ENCODE results near the gene INCENP. TPM values are rescaled to one million over a fixed set of nuclear protein-coding genes. Genes with fewer than 3 reads are reported as not detected.

INCENP gene
- polyA plus RNA-seq, 1 of the 3 experiments (the other 2 are of a cell fraction): 20.1 TPM

DNA sequence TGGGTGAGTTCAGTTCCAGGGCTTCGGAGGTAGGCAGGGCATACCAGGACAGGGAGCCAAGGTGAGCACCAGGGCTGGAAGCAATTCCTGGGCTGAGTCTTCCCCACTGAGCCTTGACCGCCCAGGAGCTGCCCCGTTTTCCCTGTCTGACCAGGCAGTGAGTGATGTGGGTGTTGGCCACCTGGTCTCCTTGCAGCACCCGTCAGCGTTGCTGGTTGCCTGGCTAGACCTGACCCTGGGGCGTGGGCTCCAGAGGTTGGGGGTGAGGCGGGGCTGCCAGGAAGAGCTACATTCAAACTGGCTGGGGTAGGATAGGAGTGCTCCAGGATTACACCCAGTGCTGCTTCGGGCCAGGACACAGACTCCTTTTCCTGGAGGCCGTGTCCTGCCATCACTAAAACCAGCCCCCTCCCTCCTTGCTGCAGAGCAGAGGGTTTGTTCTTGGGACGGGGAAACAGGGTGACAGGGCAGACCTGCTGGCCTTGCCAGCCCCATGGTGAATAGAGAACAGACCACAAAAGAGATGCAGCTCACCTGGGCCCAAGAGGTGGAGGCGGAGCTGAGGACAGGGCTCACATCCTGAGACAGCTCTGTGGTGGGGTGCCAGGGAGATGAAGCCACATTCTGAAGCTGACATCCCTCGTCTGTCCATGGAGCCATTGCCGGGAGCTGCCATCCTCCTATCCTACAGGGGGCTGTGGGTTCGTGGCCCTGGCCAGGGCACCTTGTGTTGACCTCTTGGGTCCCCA lies 14.2 kb downstream of the INCENP start:
- Histone ChIP-seq H3K9me2 (no peaks in the 10 kb centered on the region), H3K9me3 (no peaks in the 10 kb centered on the region), H3K4me3 (ENCODE audit: low read depth in 2 of 2, low read length in 1 of 2) (no peak overlapping the region), H3K9ac (no peak overlapping the region), H3K4me2 (no peak overlapping the region), H3K79me2 (ENCODE audit: insufficient read depth) (peaks cover 55% of the 10 kb centered on the region), H2AFZ (ENCODE audit: low read depth) (no peak overlapping the region), H3K36me3 (replicated peaks in 1 of 2; ENCODE audit: control insufficient read depth in 1 of 2, insufficient read depth in 2 of 2, low read length in 1 of 2) (peaks cover 1 to 40% of the 10 kb centered on the region in 2 experiments), H3F3A (replicated peaks; ENCODE audit: insufficient read depth) (peaks cover 3% of the 10 kb centered on the region), H3K27me3 (ENCODE audit: insufficient read depth) (no peaks in the 10 kb centered on the region), H3K27ac (ENCODE audit: low read depth in 2 of 2, low read length in 1 of 2) (no peak overlapping the region), H3K4me1 (ENCODE audit: control insufficient read depth in 1 of 2, insufficient read depth in 2 of 2, low read depth in 1 of 2, low read length in 1 of 2) (no peaks in the 10 kb centered on the region; a peak in 1 of 4 replicates), H4K20me1 (ENCODE audit: insufficient read depth) (peaks cover 12% of the 10 kb centered on the region; the same call in 1 of the 2 replicates)
- ChIA-PET POLR2A (no interaction called here), CTCF (interaction anchor here (1.4 to 2.1 kb wide), 2 partner anchors 30 to 34 kb away, joined by 4 to 8 read pairs; no protein-coding TSS in a partner anchor)
- WGBS (ENCODE audit: low lambda C conversion rate): 90% methylated on average over 13 of the region's 14 CpGs
- TF ChIP-seq, protein P1, sequence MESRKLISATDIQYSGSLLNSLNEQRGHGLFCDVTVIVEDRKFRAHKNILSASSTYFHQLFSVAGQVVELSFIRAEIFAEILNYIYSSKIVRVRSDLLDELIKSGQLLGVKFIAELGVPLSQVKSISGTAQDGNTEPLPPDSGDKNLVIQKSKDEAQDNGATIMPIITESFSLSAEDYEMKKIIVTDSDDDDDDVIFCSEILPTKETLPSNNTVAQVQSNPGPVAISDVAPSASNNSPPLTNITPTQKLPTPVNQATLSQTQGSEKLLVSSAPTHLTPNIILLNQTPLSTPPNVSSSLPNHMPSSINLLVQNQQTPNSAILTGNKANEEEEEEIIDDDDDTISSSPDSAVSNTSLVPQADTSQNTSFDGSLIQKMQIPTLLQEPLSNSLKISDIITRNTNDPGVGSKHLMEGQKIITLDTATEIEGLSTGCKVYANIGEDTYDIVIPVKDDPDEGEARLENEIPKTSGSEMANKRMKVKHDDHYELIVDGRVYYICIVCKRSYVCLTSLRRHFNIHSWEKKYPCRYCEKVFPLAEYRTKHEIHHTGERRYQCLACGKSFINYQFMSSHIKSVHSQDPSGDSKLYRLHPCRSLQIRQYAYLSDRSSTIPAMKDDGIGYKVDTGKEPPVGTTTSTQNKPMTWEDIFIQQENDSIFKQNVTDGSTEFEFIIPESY (IDR thresholded peaks at IDR 0.05; ENCODE audit: borderline replicate concordance, low read depth): no peak
- TF ChIP-seq SMC3 (IDR thresholded peaks at IDR 0.05; ENCODE audit: low read depth, low read length) (no peak), FOXJ3 (CRISPR knock-in tag; IDR thresholded peaks at IDR 0.05) (no peak), FOXM1 (IDR thresholded peaks at IDR 0.05; ENCODE audit: low read depth) (no peak), GABPA (IDR thresholded peaks at IDR 0.05; ENCODE audit: low read depth) (no peak)
- DNase-seq: peak; percentile 6

DNA sequence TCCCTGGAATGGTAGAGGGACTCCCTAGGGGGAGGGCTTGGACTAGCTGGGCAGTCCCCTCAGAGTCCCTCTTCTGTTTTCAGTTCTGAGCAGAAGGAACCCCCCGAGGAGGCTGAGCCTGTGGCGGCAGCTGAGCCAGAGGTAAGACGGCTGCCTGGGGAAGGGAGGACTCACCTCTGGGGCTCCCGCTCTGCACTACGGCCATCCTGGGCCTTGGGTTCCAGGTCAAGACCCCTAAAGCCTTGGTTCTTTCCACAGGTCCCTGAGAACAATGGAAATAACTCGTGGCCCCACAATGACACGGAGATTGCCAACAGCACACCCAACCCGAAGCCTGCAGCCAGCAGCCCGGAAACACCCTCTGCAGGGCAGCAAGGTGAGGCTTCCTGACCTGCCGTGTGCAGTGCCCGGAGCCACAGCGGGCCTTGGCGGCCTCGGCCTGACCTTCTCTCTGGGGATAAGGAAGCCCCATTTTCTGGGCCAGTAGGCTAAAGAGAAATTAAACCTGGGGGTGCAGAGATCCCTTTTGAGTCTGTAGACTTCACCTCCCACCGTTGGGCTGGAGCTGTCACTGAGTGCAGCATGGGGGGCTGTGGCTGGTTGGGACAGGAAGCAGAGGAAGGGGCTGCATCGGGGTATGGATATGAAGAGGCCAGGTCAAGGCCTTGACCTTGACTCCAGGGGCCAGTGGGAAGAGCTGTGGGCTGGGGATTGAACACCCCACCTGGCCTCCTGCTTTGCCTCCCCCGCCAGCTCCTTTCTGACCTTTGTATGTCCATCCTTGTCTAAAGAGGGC lies 15.0 kb downstream of the INCENP start:
- Histone ChIP-seq H2AFZ (ENCODE audit: low read depth) (no peak overlapping the region), H3K27me3 (ENCODE audit: insufficient read depth) (no peaks in the 10 kb centered on the region), H3K79me2 (ENCODE audit: insufficient read depth) (peaks cover 48% of the 10 kb centered on the region), H3K4me3 (ENCODE audit: low read depth in 2 of 2, low read length in 1 of 2) (no peak overlapping the region), H4K20me1 (ENCODE audit: insufficient read depth) (peaks cover 11% of the 10 kb centered on the region; the same call in 1 of the 2 replicates), H3K9me3 (no peaks in the 10 kb centered on the region), H3K9ac (no peak overlapping the region), H3K36me3 (replicated peaks in 1 of 2; ENCODE audit: control insufficient read depth in 1 of 2, insufficient read depth in 2 of 2, low read length in 1 of 2) (peaks cover 7 to 42% of the 10 kb centered on the region in 2 experiments), H3K4me1 (ENCODE audit: control insufficient read depth in 1 of 2, insufficient read depth in 2 of 2, low read depth in 1 of 2, low read length in 1 of 2) (no peaks in the 10 kb centered on the region), H3K27ac (ENCODE audit: low read depth in 2 of 2, low read length in 1 of 2) (no peak overlapping the region), H3K4me2 (no peak overlapping the region), H3K9me2 (no peaks in the 10 kb centered on the region), H3F3A (replicated peaks; ENCODE audit: insufficient read depth) (peaks cover 3% of the 10 kb centered on the region)
- POLR2A ChIA-PET: interaction anchor here (0.6 kb wide), 1 partner anchor 245 kb away, joined by 4 read pairs; no protein-coding TSS in a partner anchor
- WGBS (ENCODE audit: low lambda C conversion rate): 72% methylated on average over 6 of the region's 17 CpGs
- peak; percentile 14 for DNase-seq
- CTCF ChIA-PET: interaction anchor here (1.1 to 2.1 kb wide), 2 partner anchors 33 to 192 kb away, joined by 3 to 8 read pairs; no protein-coding TSS in a partner anchor
- TF ChIP-seq JUND (IDR thresholded peaks at IDR 0.05) (no peak), RAD21 (IDR thresholded peaks at IDR 0.05; ENCODE audit: low read length) (no peak), SMC3 (IDR thresholded peaks at IDR 0.05; ENCODE audit: low read depth, low read length) (no peak), POLR2AphosphoS5 (IDR thresholded peaks at IDR 0.05; ENCODE audit: low read depth, low read length) (no peak), RXRA (IDR thresholded peaks at IDR 0.05; ENCODE audit: borderline replicate concordance, low read depth) (no peak), RCOR1 (IDR thresholded peaks at IDR 0.05; ENCODE audit: low read length) (no peak), CHD2 (IDR thresholded peaks at IDR 0.05; ENCODE audit: low read length, partially characterized antibody) (no peak), GATA2 (CRISPR knock-in tag; IDR thresholded peaks at IDR 0.05) (no peak), FOXJ3 (CRISPR knock-in tag; IDR thresholded peaks at IDR 0.05) (no peak)
- TF ChIP-seq, protein P2, sequence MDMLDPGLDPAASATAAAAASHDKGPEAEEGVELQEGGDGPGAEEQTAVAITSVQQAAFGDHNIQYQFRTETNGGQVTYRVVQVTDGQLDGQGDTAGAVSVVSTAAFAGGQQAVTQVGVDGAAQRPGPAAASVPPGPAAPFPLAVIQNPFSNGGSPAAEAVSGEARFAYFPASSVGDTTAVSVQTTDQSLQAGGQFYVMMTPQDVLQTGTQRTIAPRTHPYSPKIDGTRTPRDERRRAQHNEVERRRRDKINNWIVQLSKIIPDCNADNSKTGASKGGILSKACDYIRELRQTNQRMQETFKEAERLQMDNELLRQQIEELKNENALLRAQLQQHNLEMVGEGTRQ (IDR thresholded peaks at IDR 0.05; ENCODE audit: borderline replicate concordance, low read depth, low read length): no peak
- TF ChIP-seq, protein P3, sequence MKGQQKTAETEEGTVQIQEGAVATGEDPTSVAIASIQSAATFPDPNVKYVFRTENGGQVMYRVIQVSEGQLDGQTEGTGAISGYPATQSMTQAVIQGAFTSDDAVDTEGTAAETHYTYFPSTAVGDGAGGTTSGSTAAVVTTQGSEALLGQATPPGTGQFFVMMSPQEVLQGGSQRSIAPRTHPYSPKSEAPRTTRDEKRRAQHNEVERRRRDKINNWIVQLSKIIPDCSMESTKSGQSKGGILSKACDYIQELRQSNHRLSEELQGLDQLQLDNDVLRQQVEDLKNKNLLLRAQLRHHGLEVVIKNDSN (IDR thresholded peaks at IDR 0.05; ENCODE audit: borderline replicate concordance, low read depth): no peak
- TF ChIP-seq, protein P4, sequence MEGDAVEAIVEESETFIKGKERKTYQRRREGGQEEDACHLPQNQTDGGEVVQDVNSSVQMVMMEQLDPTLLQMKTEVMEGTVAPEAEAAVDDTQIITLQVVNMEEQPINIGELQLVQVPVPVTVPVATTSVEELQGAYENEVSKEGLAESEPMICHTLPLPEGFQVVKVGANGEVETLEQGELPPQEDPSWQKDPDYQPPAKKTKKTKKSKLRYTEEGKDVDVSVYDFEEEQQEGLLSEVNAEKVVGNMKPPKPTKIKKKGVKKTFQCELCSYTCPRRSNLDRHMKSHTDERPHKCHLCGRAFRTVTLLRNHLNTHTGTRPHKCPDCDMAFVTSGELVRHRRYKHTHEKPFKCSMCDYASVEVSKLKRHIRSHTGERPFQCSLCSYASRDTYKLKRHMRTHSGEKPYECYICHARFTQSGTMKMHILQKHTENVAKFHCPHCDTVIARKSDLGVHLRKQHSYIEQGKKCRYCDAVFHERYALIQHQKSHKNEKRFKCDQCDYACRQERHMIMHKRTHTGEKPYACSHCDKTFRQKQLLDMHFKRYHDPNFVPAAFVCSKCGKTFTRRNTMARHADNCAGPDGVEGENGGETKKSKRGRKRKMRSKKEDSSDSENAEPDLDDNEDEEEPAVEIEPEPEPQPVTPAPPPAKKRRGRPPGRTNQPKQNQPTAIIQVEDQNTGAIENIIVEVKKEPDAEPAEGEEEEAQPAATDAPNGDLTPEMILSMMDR (IDR thresholded peaks at IDR 0.05): no peak

All from SK-N-SH (cell line).